Iris pigment epithelial cell (primary cell): ENCODE results near the gene BCL2A1.
"Not testable (repeated sequence)": the region's sequence is repeated elsewhere in the genome, so short reads cannot be mapped to it uniquely, and the experiment has no call there.

Experiments used
- DNase-seq: peaks from one replicate; pipeline ENCODE4 v3.0.0-alpha.2; 2011; ENCODE audit warnings: low read depth

The BCL2A1 gene

GRCh38 chr15:79923079-79923514, 47.9 kb downstream of the BCL2A1 start:
- DNase-seq, result peak; percentile 68

- DNase-seq, result no peak
Measured at GRCh38 chr15:79922512-79923078, 48.4 kb downstream of the BCL2A1 start.

- no peak for DNase-seq
Measured at GRCh38 chr15:79919749-79920511, 51.1 kb downstream of the BCL2A1 start.

GRCh38 chr15:79919090-79919748, 51.8 kb downstream of the BCL2A1 start:
- DNase-seq, result no peak

GRCh38 chr15:79918278-79918677, 52.7 kb downstream of the BCL2A1 start:
- DNase-seq, result no peak

- DNase-seq, result no peak
Measured at GRCh38 chr15:79916502-79917132, 54.4 kb downstream of the BCL2A1 start.

- DNase-seq, result not testable (repeated sequence)
Measured at GRCh38 chr15:79915776-79916501, 55.1 kb downstream of the BCL2A1 start.

- DNase-seq, result no peak
Measured at GRCh38 chr15:79914728-79915127, 56.3 kb downstream of the BCL2A1 start.
